Anterior cingulate cortex (tissue), 58 donors: Measurements from ENCODE around the gene GNAZ.

Experiments
- DNase-seq, 58 donors: peaks; one replicate each; lab custom pipeline; 2025; lab: John Stamatoyannopoulos, UW

Gene GNAZ

DNA sequence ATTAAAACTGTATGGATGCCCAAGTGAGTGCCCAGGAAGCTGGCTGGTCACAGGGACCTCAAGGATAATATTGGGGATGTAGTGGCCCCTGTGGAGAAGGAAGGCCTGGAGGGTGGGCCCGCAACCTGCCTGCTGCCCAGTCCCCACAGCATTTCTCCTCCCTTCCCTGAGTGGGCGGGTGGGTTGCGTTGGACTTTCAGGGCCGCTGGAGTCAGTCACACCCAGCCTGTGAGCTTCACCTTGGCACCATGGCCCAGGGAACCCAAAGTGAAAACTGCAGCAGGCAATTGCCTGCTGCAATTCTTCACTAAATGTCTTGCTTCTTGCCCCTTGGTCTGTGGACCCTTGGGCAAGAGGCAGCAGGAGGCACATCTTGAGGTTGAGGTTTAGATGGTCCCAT lies 4.7 kb downstream of the GNAZ start:
- DNase-seq = no peak

DNA sequence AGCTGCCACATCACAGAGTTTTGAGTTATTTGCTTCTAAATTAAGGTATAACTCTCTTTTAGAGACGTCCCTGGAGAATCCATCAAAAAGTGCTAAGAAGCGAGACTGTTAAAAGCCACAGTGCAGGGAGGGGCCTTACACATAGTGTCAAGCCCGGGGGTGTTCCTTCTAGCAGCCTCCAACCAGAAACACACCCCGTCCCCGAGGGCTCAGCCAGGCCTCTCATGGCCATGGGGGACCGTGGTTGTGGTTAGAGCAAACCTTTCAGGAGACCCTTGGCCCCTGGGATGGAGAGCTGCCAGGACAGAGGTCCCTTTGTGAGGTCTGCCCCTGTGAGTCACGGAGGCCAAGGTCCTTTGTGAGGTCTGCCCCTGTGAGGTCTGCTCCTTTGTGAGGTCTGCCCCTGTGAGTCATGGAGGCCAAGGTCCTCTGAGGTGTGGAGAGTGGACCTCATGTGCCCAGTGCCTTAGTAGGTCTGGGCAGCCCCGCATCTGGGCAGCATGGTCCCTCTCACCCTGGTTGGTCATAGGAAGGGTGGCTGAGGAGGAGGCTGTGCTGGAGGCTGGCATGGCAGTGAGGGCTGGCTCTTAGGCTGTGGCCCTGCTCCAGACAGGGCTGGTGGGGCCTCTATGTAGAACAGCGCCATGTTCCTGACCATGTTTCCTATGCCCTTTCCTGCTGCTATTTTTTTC lies 5.4 kb downstream of the GNAZ start:
- no peak for DNase-seq

DNA sequence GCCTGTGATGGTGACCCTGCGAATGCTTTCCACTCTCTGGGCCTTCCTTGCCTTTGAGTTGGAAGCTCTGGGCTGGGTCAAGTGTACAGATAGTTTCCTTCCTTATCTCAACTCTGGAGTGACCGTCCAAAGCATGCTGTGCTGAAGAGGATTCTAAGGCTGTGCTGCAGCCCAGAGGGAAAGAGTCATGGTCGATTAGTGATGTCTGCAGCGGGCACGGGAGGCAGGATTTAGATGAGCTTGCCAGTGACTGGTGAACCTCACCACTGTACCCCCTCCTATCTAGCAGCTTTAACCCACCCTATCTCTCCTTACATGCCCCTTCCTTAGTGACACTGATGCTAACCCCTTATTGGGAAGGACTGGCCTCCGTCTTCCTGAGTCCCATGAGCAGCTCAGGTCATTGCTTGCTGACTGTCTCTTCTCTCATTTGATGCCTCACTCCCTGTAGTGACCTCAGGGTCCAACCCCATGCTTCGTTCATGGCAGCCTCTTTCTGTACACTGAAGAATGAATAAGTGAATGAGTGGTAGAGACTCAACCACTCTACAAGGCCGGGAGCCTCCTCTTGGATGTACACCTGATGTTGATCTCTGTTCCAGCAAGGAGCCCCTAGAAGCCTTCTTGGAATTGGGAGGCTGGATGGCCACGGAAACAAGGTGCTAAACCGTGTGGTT lies 6.7 kb downstream of the GNAZ start:
- no peak for DNase-seq

DNA sequence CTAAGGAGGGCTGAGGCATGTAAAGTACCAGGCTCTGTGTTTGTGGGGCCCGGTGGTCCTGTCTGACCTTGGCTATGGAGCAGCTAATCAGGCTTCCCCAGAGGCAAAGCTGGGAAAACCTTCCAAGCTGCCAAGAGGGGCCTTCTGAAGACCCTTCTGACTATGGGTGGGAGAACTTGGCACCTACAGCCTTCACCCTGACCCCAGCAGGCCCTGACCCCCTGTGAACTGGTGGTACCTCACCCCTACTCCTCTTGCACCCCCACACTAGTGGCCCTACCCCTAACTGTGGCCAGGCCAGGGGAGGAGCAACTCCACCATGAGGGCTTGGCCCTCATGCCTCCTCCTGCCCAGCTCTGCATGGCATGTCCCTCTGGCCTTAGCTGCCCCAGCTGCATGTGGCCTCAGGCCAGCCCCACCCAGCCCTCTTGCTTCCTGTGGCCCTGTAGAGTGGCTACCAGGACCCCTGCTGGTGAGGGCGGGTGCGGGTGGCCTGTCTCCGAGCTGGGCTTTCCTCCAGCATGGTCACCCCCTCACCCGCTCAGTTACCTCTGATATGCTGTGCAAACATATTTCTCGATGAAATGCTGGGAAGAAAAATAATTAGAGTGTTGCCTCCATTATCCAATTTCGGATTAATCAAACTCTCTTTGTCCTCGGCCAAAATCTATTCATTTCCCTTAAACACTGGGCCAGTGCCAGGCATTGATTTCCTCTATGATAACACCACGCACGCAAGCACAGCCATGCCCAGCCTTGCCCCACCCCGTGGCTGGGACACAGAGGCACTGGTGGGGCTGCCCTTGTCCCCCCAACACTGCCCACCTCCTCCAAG lies 7.5 kb downstream of the GNAZ start:
- DNase-seq = no peak

DNA sequence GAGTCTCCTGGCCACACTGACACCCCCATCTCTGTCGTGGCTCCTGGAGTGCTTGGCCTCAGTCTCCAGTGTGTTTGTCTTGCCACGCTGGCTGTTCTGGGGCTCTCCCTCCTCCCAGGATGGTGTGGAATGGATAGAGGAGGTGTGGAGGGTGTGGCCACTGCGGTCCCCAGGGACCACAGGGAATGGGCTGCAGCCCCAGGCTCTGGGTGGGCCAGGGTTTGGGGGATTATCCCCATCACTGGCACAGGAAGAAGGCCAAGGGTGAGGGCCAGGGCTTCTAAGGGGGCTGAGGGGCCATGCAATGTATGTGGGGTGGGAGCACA lies 8.1 kb downstream of the GNAZ start:
- DNase-seq = no peak

DNA sequence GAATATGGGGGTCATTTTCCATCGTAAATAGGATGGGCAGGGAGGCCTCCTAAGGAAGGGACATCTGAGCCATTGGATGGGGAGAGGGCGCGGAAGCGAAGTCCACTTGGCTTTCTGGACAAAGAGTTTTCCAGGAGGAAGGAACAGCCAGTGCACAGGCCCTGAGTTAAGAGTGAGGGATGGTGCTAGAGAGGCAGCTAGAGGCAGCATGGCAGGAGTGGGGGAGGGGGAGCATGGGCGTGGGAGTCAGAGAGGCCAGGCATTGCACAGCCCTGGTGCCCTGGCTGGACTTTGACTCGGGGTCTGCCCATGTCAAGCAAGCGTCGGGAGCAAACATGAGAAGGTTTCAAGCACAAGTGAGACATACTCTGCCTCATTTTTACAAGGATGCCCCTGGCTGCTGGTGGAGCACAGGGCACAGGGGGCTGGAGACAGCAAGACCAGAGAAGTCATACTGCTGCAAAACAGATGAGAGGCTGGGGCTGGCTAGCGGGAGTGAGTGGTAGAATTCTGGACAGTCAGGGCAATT lies 9.0 kb downstream of the GNAZ start:
- DNase-seq = no peak

DNA sequence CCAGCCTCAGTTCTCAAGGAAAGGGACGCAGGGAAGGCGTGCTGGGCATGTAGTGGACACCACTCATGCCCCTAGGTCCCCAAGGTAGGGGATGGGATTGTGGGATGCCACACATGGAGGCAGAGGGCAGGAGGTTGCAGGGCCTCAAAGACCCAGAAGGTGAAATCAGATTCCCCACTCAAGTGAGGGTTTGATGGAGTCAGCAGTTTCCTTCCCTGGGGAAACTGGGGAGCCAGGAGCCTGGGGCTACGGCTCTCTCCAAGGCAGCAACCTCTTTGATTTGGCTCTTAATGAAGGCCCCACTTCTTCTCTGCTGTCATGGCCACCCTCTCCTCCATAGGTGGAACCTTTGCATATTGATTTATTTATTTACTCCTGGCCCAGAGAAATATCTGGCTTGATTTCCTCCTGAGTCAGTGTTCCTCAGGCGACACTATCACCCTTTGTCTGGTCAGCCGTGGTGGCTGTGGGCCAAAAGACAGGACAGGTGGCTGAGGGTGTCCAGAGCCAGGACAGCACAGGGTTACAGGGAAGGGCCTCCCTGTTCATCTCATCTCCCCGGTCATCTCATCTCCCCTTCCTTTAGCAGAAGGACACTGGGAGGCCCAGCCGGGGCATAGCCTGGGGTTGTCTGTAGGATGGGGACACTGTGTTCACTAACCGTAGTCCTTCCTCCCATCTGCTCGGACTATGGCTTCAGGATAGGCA lies 9.6 kb downstream of the GNAZ start:
- peak in 5 of 58 donors; percentile 30 to 57 (median 44) for DNase-seq

DNA sequence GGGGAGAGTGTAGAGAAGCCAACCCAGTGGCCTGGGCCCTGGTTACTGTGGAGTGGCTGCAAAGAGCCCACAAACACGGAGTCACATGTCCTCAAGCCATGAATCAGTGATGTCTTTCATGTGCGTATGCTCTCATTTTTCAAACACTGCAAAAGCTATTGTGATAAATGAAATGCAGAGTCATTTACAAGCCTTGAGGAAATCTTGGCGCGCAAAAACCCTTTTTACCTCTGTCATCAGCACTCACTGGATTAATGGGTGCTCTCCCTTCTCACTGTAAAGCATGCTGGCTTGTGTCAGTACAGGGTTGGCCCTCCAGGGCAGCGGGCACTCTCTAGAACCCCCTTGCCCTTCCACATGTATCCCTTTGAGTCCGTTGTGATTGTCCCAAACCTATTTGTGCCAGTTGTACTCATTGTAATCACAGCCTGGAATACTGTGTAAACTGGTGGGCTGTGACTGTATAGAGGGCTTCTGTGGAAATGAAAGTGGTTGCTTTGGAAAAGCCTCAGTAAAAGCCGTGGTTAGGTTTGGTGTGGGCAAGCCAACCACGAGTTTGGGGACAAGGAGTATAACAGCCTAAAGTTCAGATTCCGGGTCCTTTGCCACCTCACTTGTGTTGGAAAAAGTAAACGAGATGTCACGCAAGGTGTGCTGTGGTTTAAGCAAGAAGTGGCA lies 10.4 kb downstream of the GNAZ start:
- DNase-seq = peak in 7 of 58 donors; percentile 16 to 57 (median 39)

DNA sequence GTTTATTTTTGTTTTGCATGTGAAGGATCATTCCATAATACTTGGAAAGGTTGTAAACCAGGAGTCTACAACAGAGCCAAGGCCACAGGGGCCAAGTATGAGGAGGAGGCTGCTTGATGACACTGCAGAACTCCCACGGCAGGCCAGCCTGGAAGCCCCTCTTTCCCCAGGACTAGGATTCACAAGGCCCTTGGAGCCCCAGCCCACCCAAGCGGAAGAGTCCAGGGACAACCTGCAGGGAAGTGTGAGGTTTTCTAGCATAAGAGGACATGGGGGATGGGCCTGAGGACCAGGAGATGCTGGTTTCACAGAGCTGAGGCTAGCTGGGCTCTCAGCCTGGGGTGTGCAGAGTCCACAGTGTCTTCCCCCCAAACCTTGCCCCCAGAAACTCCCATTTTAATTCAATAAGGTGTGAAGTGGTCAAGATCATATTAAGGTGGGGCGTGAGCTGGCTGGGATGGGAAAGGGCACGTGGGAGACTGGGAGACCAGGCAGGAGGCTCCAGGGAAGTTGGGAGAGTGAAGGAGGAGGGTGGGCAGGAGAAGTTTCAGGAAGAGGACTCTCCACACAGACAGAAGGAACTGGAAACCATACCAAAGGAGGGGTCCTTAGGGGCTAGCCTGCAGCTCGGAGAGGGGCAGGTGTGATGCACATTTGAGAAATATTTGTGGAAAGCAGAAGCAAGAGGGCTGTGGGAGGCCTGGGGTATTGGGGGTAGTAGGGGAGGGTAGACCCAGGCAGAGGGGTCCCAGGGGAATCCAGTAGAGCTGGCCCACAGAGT lies 12.4 kb downstream of the GNAZ start:
- no peak for DNase-seq

DNA sequence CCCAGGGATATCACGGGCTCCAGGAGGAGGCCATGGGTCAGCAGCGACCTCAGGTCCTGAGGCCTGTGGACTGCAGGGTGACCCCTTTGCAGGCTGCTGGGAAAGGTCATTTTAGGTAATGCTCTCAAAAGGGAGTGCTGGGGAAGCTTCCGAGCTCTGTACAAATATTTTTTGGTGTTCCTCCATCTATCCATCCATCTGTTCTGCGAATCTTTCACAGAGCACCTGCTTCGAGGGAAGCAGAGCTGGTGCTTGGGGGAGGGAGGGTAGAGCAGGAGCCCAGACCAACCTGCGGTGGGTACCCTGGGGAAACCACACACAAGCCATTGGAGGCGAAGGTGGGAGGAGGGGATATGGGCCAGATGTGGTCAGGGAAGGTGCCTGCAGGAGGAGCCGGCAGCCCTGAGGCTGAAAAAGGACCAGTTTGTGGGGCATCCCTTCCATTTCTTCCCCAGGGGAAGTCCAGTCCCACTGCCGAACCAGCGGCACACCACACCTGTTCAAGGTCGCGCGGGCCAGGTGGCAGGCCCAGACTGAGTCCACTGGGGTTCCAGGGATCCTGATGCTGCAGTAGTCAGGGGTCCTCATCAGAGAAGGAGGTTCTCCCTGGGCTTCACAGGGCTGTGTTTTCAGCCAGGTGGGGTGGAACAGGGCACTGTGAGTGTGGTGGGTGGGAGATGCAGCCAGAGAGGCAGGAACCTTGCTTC lies 13.1 kb downstream of the GNAZ start:
- DNase-seq = no peak

DNA sequence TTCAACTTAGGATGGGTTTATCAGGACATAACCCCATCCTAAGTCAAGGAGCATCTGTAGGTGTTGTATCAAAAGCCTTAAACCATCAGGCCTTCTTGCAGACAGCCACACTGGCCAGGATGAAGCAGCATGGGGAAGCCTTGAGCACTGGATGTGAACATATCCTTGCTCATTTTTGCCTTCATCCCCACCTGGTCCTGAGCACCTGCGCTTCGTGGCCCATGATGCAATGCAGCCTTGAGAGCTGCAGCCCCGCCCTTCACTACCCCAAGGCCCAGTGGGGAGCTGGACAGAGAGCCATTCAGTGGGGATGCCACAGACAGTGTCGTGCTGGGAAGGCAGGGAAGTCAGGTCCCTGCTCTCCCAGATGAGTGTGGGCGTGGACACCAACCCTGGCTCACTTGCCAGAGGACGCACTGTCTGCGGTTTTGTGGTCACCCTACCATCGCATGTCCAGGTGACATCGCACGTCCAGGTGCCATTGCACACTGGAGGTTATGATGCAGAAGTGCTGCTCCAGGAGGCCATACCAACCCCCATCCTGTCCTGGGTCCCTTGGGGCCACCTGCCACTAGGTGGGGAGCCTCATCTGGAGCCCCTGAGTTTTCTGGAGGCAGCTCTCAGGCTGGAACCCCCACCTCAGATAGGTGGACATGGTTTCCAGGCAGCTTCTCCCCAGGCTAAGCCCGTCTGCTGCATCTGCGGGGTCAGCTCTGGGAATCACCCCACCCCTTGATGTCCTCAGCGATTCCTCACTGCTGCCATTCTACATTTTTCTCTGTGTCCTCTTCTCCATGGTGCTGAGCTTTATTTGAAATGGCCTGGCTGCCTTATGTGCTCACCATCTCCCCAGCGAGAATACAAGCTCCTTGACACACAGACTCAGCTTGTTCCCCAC lies 14.4 kb downstream of the GNAZ start:
- DNase-seq = peak in 2 of 58 donors; percentile 26 to 33

DNA sequence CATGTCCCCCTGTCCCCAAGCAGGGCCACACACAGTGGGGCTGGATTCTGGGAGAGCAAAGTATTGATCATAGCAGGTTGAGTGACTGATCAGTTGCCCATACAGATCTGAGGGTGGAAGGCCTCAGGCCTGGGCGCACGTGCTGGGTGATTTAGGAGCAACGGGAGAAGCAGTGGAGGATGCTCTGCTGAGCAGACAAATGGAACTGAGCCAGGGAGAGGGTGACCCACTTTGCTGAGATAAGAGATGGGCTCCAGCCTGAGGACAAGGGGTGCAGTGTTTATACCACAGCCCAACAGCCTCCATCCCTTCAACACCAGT lies 15.0 kb downstream of the GNAZ start:
- no peak for DNase-seq

DNA sequence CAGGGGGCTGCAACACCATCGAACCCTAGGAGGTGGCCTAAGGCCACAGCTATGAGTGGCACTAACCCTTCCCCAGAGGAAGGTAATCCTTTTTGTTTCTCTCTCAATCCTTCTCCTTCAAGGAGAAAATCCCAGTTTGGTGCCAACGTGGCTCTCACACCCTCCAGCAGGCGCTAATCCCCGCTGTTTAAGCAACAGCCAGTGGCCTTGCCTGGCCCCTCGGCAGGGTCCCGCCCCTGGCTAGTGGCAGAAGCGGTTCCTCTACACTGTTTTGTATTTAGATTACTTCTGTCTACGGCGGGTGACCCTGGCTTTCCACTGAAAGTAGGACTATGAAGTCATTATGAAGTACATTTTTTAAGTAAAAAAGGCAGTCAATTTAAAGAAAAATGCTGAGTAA lies 15.5 kb downstream of the GNAZ start:
- no peak for DNase-seq

DNA sequence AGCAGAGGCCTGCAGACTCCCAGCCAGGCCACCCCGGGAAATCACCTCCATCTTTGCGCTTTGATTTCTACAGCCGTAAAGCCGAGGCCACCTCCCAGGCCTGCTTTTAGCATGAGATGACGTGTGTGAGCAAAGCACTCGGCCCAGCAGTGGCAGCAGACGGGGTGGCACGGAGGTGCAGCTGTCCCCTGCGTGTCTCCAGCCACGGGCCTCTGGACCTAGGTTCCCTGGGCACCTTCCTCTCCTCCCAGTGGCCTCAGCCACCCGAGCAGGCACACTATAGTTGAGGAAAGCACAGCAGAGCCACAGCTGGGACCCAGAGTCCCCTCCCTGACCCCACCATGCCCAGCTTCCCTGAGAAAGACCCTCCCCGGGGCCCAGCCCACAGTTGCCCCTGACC lies 15.9 kb downstream of the GNAZ start:
- no peak for DNase-seq

DNA sequence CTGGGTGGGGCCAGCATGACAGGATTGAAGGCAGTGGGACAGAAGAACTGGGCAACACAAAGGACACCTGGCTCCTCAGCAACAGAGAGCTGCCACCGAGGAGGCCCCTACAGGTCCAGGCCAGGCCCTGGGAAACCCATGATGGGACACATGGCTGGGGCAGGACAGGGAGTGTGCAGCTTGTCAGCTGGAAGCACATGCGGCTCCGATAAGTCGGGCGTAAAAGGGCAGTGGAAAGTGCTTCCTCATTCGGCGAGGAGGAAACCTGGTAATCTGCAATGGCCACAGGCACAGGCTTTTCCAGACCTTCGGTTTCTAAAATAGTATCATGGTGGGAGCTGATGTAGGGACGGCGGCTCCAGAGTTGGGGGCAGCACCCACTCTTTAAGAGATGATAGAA lies 16.5 kb downstream of the GNAZ start:
- no peak for DNase-seq

DNA sequence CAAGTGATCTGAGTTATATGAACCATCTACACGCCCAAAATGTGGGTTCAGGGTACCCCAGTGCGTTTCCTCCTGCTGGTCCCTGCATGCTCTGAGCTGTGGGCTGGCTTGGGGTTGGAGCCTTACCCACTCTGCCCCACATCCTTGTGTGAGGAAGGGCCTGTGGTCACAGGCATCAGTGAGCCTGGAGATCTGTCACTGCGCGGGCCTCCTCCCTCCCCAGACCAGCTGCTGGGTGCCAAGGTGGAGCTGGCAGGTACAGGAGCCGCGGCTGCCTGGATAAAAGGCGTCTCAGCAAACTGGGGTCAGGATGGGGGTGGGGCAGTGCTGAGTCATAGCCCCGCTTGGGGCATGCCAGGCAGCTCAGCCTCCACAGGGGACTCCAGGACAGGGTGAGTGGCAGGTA lies 17.9 kb downstream of the GNAZ start:
- DNase-seq = no peak

DNA sequence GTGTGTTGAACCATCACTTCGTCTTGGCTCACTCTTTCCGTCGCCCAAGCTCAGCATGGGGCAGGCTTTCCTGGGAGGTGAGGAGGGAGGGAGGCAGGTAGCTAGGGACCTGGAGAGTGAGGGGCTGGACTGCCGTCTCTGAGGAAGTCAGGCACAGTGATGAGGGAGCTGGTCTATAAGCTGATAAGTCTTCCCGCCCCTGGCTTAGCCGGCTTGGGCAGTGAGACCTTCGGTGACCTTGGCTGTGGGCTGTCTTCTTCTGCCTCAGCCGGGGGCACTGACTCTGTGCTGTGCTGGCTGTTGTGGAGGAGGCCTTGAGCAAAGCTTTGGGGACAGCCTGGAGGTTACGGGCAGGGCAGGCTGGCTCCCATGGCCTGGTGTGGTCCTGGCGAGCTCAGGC lies 18.7 kb downstream of the GNAZ start:
- no peak for DNase-seq
